ENCODE results near the gene GAK. TPM values are rescaled to one million over a fixed set of nuclear protein-coding genes. Genes with fewer than 3 reads are reported as not detected.
"Not testable (repeated sequence)": the region's sequence is repeated elsewhere in the genome, so short reads cannot be mapped to it uniquely, and the experiment has no call there.

GAK gene
- total RNA-seq = 100 to 1,000 TPM; 230 to 882 (median 305) TPM

DNA sequence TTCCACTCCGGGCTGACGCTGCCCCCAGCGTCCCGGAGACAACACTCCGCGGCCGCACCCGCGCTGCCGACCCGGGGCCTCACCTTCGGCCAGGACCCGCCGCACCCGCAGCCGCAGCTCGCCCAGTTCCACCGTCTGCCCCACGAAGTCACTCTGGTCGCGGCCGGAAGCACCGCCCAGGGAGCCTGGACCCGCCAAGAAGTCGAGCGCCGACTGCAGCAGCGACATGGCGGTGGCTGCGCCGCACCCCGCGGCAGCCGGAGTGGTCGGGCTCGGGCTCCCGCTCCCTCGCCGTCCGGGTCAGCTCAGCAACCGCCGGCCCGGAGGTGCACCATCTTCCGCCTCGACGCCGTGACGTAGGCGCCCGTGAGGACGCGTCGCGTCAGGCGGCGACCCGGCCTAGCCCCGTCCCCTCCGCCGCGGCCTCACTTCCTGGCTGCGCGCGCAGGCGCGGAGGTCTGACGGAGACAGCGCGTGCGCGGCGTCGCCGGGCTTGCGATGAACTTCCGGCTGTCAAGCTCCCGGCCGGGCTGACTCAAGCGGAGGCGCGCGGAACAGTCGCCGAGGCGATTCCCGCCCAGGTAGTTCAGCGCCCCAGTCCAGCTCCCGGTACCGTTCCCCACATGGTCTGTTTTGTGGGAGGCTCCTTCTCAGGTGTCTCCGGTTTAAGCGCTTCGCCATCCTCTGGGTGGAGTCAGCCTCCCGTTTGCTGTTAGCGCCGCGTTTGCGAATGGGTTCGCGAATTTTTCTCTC, at the start of gene GAK, which contains the start of gene TMEM175:
TSS of gene GAK (minus strand) at position 357 of the 753 bp plus-strand sequence. CDS start at position 228, 129 bp downstream.
TSS of gene TMEM175 (plus strand) at position 501 of the 753 bp plus-strand sequence. CDS start 15,280 bp downstream, outside the sequence.
- H3K9me3 ChIP-seq = no peaks in the 10 kb centered on the region
- intact Hi-C loops (cut with DNase I; ENCODE audit: low total_unique reads) (loop anchor here (2.0 kb wide), 1 partner anchor 77 kb away; no protein-coding TSS in a partner anchor), in situ Hi-C loops (cut with MboI; ENCODE audit: low pct_ligation_motif_present in 1 of 4, low pct_unique_long_range_greater_than_20kb in 1 of 4, low sequenced_read_pairs in 3 of 4) (no loop called here)
- no peaks in the 10 kb centered on the region for H3K36me3 ChIP-seq
- 0% methylated on average over 1 to 62 of the region's 99 CpGs for WGBS, 2 donors (ENCODE audit: low coverage in 1 of 2)
- no peaks in the 10 kb centered on the region for H3K27me3 ChIP-seq
- peak; percentile 97 for TF ChIP-seq POLR2A (IDR thresholded peaks at IDR 0.05)
- TF ChIP-seq POLR2AphosphoS5 (IDR thresholded peaks at IDR 0.05) = peak; percentile 93 to 98 (median 98)
- TF ChIP-seq EP300 (IDR thresholded peaks at IDR 0.05; ENCODE audit: low read depth) = no peak
- TF ChIP-seq, protein P1, sequence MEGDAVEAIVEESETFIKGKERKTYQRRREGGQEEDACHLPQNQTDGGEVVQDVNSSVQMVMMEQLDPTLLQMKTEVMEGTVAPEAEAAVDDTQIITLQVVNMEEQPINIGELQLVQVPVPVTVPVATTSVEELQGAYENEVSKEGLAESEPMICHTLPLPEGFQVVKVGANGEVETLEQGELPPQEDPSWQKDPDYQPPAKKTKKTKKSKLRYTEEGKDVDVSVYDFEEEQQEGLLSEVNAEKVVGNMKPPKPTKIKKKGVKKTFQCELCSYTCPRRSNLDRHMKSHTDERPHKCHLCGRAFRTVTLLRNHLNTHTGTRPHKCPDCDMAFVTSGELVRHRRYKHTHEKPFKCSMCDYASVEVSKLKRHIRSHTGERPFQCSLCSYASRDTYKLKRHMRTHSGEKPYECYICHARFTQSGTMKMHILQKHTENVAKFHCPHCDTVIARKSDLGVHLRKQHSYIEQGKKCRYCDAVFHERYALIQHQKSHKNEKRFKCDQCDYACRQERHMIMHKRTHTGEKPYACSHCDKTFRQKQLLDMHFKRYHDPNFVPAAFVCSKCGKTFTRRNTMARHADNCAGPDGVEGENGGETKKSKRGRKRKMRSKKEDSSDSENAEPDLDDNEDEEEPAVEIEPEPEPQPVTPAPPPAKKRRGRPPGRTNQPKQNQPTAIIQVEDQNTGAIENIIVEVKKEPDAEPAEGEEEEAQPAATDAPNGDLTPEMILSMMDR (IDR thresholded peaks at IDR 0.05) = peak in 2 of 5 experiments; percentile 19 to 40
- H3K4me1 ChIP-seq = peaks cover 17 to 49% (median 31%) of the 10 kb centered on the region in 4 donors
- peak; percentile 98 for DNase-seq
- H3K4me3 ChIP-seq = peak within 1 kb of the TSS; percentile 56 to 99 (median 77)
- peak within 1 kb of the TSS; percentile 91 to 95 (median 92) for H3K27ac ChIP-seq

DNA sequence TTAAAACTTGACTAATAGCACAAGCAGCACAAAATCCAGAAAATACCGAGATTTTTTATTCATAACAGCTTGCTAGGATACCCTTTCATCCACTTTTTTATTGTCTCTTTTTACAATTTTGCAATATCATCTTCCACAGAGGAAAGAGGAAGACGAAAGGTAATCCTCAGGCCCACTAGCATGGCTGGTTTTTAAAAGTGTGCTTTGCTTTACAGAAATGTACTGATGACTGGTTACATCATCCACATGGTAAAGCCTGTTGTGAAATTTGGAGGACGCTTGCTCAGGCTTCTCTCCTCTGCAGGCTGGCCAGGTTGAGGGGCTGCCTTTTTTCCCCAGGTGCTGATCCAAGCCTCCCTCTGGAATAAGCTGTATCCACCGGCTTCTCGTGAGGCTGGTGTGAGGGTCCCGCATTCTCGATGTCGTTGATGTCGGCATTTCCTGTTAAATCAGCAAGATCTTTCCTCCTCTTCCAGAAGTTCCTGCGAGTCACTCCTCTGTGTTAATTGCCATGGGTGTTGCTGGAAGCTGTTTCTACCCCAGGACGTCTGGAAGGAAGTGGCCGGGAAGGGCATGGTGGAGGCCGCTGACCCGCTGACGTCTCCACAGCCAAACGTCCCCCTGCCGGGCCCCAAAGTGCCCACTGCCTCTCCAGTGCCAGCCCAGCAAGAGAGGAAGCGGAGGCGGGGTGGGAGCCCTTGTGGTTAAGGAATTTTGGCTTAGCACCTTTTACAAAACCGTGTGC, 47.0 kb upstream of the GAK start:
- no peak overlapping the region for H3K4me3 ChIP-seq
- H3K27me3 ChIP-seq = no peaks in the 10 kb centered on the region
- WGBS, 2 donors (ENCODE audit: low coverage in 1 of 2) = 71 to 77% methylated on average over 3 to 20 of the region's 20 CpGs
- no peak for DNase-seq
- TF ChIP-seq POLR2AphosphoS5 (IDR thresholded peaks at IDR 0.05) = no peak
- TF ChIP-seq, protein P1 (IDR thresholded peaks at IDR 0.05) = no peak
- no peak for TF ChIP-seq EP300 (IDR thresholded peaks at IDR 0.05; ENCODE audit: low read depth)
- no peak for TF ChIP-seq POLR2A (IDR thresholded peaks at IDR 0.05)
- no peaks in the 10 kb centered on the region for H3K36me3 ChIP-seq
- intact Hi-C loops (cut with DNase I; ENCODE audit: low total_unique reads) (no loop called here), in situ Hi-C loops (cut with MboI; ENCODE audit: low pct_ligation_motif_present in 1 of 4, low pct_unique_long_range_greater_than_20kb in 1 of 4, low sequenced_read_pairs in 3 of 4) (no loop called here)
- H3K4me1 ChIP-seq = no peaks in the 10 kb centered on the region
- no peaks in the 10 kb centered on the region for H3K9me3 ChIP-seq
- no peak overlapping the region for H3K27ac ChIP-seq

- intact Hi-C loops (cut with DNase I; ENCODE audit: low total_unique reads); H3K27me3 ChIP-seq; in situ Hi-C loops (cut with MboI; ENCODE audit: low pct_ligation_motif_present in 1 of 4, low pct_unique_long_range_greater_than_20kb in 1 of 4, low sequenced_read_pairs in 3 of 4); DNase-seq; H3K9me3 ChIP-seq; H3K36me3 ChIP-seq; H3K27ac ChIP-seq; H3K4me3 ChIP-seq: not testable (repeated sequence)
- peaks cover 11 to 25% (median 24%) of the 10 kb centered on the region in 4 donors for H3K4me1 ChIP-seq
- no CpG with 5 or more reads among the region's 25 CpGs for WGBS, 2 donors (ENCODE audit: low coverage in 1 of 2)
These were observed 43.9 kb upstream of the GAK start for GRCh38 chr4:976016-976415.

GRCh38 chr4:974668-975067, 42.6 kb upstream of the GAK start:
- Histone ChIP-seq H3K27ac (no peak overlapping the region), H3K9me3 (no peaks in the 10 kb centered on the region), H3K27me3 (no peaks in the 10 kb centered on the region), H3K4me3 (no peak overlapping the region), H3K36me3 (no peaks in the 10 kb centered on the region), H3K4me1 (peaks cover 11 to 37% (median 34%) of the 10 kb centered on the region in 4 donors)
- TF ChIP-seq EP300 (IDR thresholded peaks at IDR 0.05; ENCODE audit: low read depth) (no peak), POLR2AphosphoS5 (IDR thresholded peaks at IDR 0.05) (no peak), POLR2A (IDR thresholded peaks at IDR 0.05) (no peak)
- TF ChIP-seq, protein P1 (IDR thresholded peaks at IDR 0.05) = no peak
- in situ Hi-C loops (cut with MboI; ENCODE audit: low pct_ligation_motif_present in 1 of 4, low pct_unique_long_range_greater_than_20kb in 1 of 4, low sequenced_read_pairs in 3 of 4) (no loop called here), intact Hi-C loops (cut with DNase I; ENCODE audit: low total_unique reads) (no loop called here)
- no peak for DNase-seq
- WGBS, 2 donors (ENCODE audit: low coverage in 1 of 2) = 88 to 99% methylated on average over 2 to 9 of the region's 9 CpGs

All from transverse colon (tissue), 4 donors.